OCI-LY3 (cell line): Measurements from ENCODE around the gene GTF3C5.

Source experiments
- H2AFZ ChIP-seq: fragments of 200-600, 300-600 bp; shearing (Covaris generic); 2 replicates; pipeline ENCODE4 v1.6.0; 2014; ENCODE audit warnings: antibody characterized with exemption, low read depth, low read length
- H3K27ac ChIP-seq: fragments of 200-600, 300-600 bp; sonication (generic); 2 replicates; pipeline ENCODE4 v1.5.1; 2014; ENCODE audit warnings: mild to moderate bottlenecking, low read length, moderate library complexity, mixed read lengths
- H3K27me3 ChIP-seq: fragments of 200-600, 300-600 bp; sonication (generic); 2 replicates; pipeline ENCODE4 v1.6.1; 2014; ENCODE audit warnings: low read depth, low read length, mixed read lengths
- H3K36me3 ChIP-seq: fragments of 200-600, 300-600 bp; sonication (generic); replicated peaks from 2 replicates; pipeline ENCODE3; 2014; ENCODE audit warnings: low read depth, low read length, mixed read lengths
- H3K4me1 ChIP-seq: fragments of 300-600, 200-600 bp; sonication (generic); 2 replicates; pipeline ENCODE4 v1.6.1; 2014; ENCODE audit warnings: low read length, mixed read lengths
- H3K4me2 ChIP-seq: fragments of 200-600, 300-600 bp; sonication (generic); 2 replicates; pipeline ENCODE4 v1.6.1; 2014; ENCODE audit warnings: low read length, mixed read lengths
- H3K4me3 ChIP-seq: fragments of 300-600, 200-600 bp; sonication (generic); 2 replicates; pipeline ENCODE4 v1.5.1; 2014; ENCODE audit warnings: antibody characterized with exemption, mild to moderate bottlenecking, low read length, moderate library complexity
- H3K79me2 ChIP-seq: fragments of 300-600, 200-600 bp; shearing (Covaris generic); 2 replicates; pipeline ENCODE4 v1.6.1; 2014; ENCODE audit warnings: mild to moderate bottlenecking, low read length, mixed read lengths
- H3K9ac ChIP-seq: fragments of 300-600, 200-600 bp; shearing (Covaris generic); 2 replicates; pipeline ENCODE4 v1.6.0; 2014; ENCODE audit warnings: mild to moderate bottlenecking, low read length, moderate library complexity
- H3K9me3 ChIP-seq: fragments of 200-600, 300-600 bp; shearing (Covaris generic); 2 replicates; pipeline ENCODE4 v1.6.1; 2014; ENCODE audit warnings: low read length, mixed read lengths; ENCODE audit not compliant: insufficient read depth
- H4K20me1 ChIP-seq: fragments of 200-600, 300-600 bp; sonication (generic); 2 replicates; pipeline ENCODE4 v1.6.1; 2016; ENCODE audit warnings: low read length, mixed read lengths; ENCODE audit not compliant: insufficient read depth
- CTCF ChIP-seq: fragments of 200-600, 300-600 bp; sonication (generic); IDR thresholded peaks from 2 replicates; pipeline ENCODE4 v1.5.1; 2014; ENCODE audit warnings: antibody characterized with exemption, low read length, low read depth
- EZH2phosphoT487 ChIP-seq: fragments of 200-600 bp; shearing (Covaris generic); IDR thresholded peaks from 2 replicates; pipeline ENCODE4 v1.6.1; 2018; ENCODE audit warnings: antibody characterized with exemption, mixed run types, low read depth

The GTF3C5 gene

GRCh38 chr9:132984202-132985070 lies 46.4 kb upstream of the GTF3C5 start:
- TF ChIP-seq EZH2phosphoT487 (no peak), CTCF (no peak)
- H3K79me2 ChIP-seq, result no peaks in the 10 kb centered on the region
- no peak overlapping the region for H3K9ac ChIP-seq
- H3K4me2 ChIP-seq, result no peak overlapping the region
- H3K27ac ChIP-seq, result no peak overlapping the region
- H2AFZ ChIP-seq, result no peak overlapping the region
- H4K20me1 ChIP-seq, result no peaks in the 10 kb centered on the region
- H3K4me1 ChIP-seq, result peaks cover 12% of the 10 kb centered on the region
- H3K36me3 ChIP-seq, result no peaks in the 10 kb centered on the region
- no peak overlapping the region for H3K4me3 ChIP-seq
- H3K27me3 ChIP-seq, result peaks cover 14% of the 10 kb centered on the region
- H3K9me3 ChIP-seq, result no peaks in the 10 kb centered on the region

- H3K4me1 ChIP-seq, result peaks cover 12% of the 10 kb centered on the region
- H3K4me2 ChIP-seq, result no peak overlapping the region
- TF ChIP-seq EZH2phosphoT487 (no peak), CTCF (no peak)
- no peaks in the 10 kb centered on the region for H3K9me3 ChIP-seq
- no peaks in the 10 kb centered on the region for H4K20me1 ChIP-seq
- H3K79me2 ChIP-seq, result no peaks in the 10 kb centered on the region
- no peak overlapping the region for H3K4me3 ChIP-seq
- H3K36me3 ChIP-seq, result no peaks in the 10 kb centered on the region
- H3K27me3 ChIP-seq, result peaks cover 8% of the 10 kb centered on the region
- no peak overlapping the region for H2AFZ ChIP-seq
- no peak overlapping the region for H3K27ac ChIP-seq
- H3K9ac ChIP-seq, result no peak overlapping the region
Measured at GRCh38 chr9:132985071-132985350, 45.8 kb upstream of the GTF3C5 start.

GRCh38 chr9:132985489-132985888 lies 45.3 kb upstream of the GTF3C5 start:
- no peaks in the 10 kb centered on the region for H3K36me3 ChIP-seq
- no peak for TF ChIP-seq EZH2phosphoT487
- TF ChIP-seq CTCF, result no peak
- no peak overlapping the region for H3K4me3 ChIP-seq
- no peaks in the 10 kb centered on the region for H4K20me1 ChIP-seq
- no peaks in the 10 kb centered on the region for H3K9me3 ChIP-seq
- peaks cover 12% of the 10 kb centered on the region for H3K4me1 ChIP-seq
- peaks cover 3% of the 10 kb centered on the region for H3K27me3 ChIP-seq
- no peak overlapping the region for H3K27ac ChIP-seq
- no peaks in the 10 kb centered on the region for H3K79me2 ChIP-seq
- H2AFZ ChIP-seq, result no peak overlapping the region
- H3K9ac ChIP-seq, result no peak overlapping the region
- no peak overlapping the region for H3K4me2 ChIP-seq

- Histone ChIP-seq H3K79me2 (no peaks in the 10 kb centered on the region), H3K9me3 (no peaks in the 10 kb centered on the region), H4K20me1 (no peaks in the 10 kb centered on the region), H3K27ac (no peak overlapping the region), H3K4me3 (no peak overlapping the region), H2AFZ (no peak overlapping the region), H3K4me2 (no peak overlapping the region), H3K9ac (no peak overlapping the region), H3K4me1 (peaks cover 12% of the 10 kb centered on the region), H3K36me3 (no peaks in the 10 kb centered on the region), H3K27me3 (peaks cover 5% of the 10 kb centered on the region)
- TF ChIP-seq CTCF (no peak), EZH2phosphoT487 (no peak)
Measured at GRCh38 chr9:132986114-132986513, 44.7 kb upstream of the GTF3C5 start.
